HFF-Myc (cell line): ENCODE results near the gene CCL21.

ENCODE experiments used
- DNase-seq: peaks from one replicate; pipeline ENCODE4 v3.0.0-alpha.2; 2011; ENCODE audit warnings: low read depth; ENCODE audit errors: extremely low read depth
- H3K4me3 ChIP-seq: replicated peaks from 2 replicates; pipeline ENCODE4 v1.5.1; 2011; ENCODE audit warnings: low read depth, mild to moderate bottlenecking, control low read depth, low read length
- TF ChIP-seq, protein P1 (sequence below): IDR thresholded peaks from 2 replicates; pipeline ENCODE4 v1.5.1; 2012; ENCODE audit warnings: mild to moderate bottlenecking, low read depth, low read length, control low read depth; ENCODE audit errors: missing control alignments

Gene CCL21

DNA sequence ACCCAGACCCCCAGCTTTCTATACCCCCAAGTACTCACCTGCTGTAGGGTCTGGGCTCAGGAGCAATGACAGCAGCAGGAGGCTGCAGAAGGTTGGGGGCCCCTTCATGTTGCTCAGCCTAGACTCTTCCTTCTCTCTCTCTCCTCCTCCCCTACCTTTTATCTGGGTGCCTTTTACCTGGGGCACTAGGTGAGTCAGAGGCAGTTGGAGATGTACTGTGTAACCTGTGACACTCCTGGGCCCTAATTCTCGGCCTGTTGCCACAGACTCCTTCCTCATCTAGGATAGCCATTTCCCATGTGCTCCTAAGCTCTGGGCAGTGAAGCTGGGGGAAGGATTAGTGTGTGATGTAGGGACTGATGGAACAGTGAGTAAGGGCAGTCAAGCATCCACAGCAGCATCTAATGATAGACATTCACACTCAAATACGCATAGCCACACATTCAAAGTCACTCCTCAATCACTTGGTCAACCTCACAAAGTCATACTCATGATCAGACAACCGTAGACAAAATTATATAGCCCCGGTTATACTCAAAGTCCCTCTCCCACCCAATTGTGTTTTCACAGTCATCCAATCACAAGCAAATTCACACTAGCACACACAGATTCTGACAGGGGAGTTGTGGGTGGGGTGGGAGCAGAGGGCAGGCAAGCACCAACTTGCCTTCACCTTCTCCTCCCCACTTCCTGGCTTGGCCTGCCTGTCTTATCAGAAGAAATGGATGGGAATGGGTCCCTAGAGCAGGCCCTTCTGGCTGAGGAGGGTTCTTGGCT is 47.2 kb downstream of the CCL21 start, which contains the start of gene CCL27:
CCL27 (minus strand) TSS at position 132 of the 777 bp plus-strand sequence; CDS start at position 108, 24 bp downstream.
- DNase-seq = no peak
- TF ChIP-seq, protein P1, sequence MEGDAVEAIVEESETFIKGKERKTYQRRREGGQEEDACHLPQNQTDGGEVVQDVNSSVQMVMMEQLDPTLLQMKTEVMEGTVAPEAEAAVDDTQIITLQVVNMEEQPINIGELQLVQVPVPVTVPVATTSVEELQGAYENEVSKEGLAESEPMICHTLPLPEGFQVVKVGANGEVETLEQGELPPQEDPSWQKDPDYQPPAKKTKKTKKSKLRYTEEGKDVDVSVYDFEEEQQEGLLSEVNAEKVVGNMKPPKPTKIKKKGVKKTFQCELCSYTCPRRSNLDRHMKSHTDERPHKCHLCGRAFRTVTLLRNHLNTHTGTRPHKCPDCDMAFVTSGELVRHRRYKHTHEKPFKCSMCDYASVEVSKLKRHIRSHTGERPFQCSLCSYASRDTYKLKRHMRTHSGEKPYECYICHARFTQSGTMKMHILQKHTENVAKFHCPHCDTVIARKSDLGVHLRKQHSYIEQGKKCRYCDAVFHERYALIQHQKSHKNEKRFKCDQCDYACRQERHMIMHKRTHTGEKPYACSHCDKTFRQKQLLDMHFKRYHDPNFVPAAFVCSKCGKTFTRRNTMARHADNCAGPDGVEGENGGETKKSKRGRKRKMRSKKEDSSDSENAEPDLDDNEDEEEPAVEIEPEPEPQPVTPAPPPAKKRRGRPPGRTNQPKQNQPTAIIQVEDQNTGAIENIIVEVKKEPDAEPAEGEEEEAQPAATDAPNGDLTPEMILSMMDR = no peak
- no peak within 1 kb of the TSS for H3K4me3 ChIP-seq

DNA sequence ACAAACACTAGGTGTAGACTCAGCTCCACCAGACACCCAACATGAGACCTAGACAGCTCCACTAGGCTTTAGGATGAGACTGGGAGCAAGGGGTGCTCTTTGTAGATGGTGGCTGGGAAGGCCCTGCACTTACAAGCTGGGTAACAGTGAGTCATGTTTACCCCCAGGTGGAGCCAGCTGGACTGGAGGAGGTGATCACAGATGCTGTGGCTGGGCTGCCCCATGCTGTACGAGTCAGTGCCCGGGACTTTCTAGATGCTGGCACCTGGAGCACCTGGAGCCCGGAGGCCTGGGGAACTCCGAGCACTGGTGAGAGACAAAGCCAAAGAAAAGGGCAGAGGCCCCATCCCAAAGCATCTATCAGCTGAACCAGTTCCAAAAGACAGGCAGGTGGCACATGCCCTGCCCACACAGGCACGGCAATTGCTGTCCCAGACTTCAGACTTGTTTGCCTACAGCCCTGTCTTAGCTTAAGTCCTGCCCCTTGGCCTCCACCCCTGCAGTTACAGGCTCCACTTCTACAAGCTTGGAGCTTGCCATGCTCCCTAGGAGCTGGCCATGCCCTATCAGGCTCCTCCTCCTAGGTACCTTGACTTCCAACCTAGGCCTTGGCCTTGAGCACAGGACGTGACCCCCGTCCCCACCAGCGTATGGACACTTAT is 50.2 kb downstream of the CCL21 start:
- TF ChIP-seq, protein P1 = no peak
- no peak for DNase-seq
- H3K4me3 ChIP-seq = no peak overlapping the region
